SJSA1 (cell line): Measurements from ENCODE around the gene ZNF574. TPM values are rescaled to one million over a fixed set of nuclear protein-coding genes. Genes with fewer than 3 reads are reported as not detected.

Source experiments
- DNase-seq, 2 experiments: peaks; one replicate each; pipeline ENCODE4 v3.0.0-alpha.2; 2015 to 2020; ENCODE audit warnings: low spot score in 2 of 2, low read depth in 1 of 2
- H3K27ac ChIP-seq: fragments of 250-450 bp; sonication (Bioruptor Pico); 2 replicates; pipeline ENCODE4 v1.5.1; 2020; ENCODE audit warnings: mild to moderate bottlenecking, moderate library complexity
- H3K27me3 ChIP-seq: fragments of 250-450 bp; sonication (Bioruptor Pico); replicated peaks from 2 replicates; pipeline ENCODE4 v1.5.1; 2020; ENCODE audit warnings: mild to moderate bottlenecking, moderate library complexity
- H3K36me3 ChIP-seq: fragments of 250-450 bp; sonication (Bioruptor Pico); 2 replicates; pipeline ENCODE4 v1.5.1; 2020; ENCODE audit warnings: mild to moderate bottlenecking
- H3K4me1 ChIP-seq: fragments of 250-450 bp; sonication (Bioruptor Pico); replicated peaks from 2 replicates; pipeline ENCODE4 v1.6.1; 2021; ENCODE audit warnings: mild to moderate bottlenecking
- H3K4me3 ChIP-seq: fragments of 250-450 bp; sonication (Bioruptor Pico); 2 replicates; pipeline ENCODE4 v1.5.1; 2020; ENCODE audit warnings: mild to moderate bottlenecking
- H3K9me3 ChIP-seq: fragments of 250-450 bp; sonication (Bioruptor Pico); replicated peaks from 2 replicates; pipeline ENCODE4 v1.5.1; 2020; ENCODE audit warnings: mild to moderate bottlenecking
- total RNA-seq: library from RNA; depleted of rRNA; stranded (reverse); fragments of >200 nt; shearing (Covaris generic); gene quantifications from 2 replicates; pipeline ENCODE4 v1.2.3, GENCODE V29; 2014; rRNA removed

ZNF574 gene
- total RNA-seq, 1 experiment from 2014 or later = 23.0 TPM

- no peak for DNase-seq
- Histone ChIP-seq H3K27me3 (no peaks in the 10 kb centered on the region), H3K4me3 (no peak overlapping the region), H3K4me1 (peaks cover 16% of the 10 kb centered on the region), H3K36me3 (no peaks in the 10 kb centered on the region), H3K9me3 (no peaks in the 10 kb centered on the region), H3K27ac (no peak overlapping the region)
These were observed 47.0 kb downstream of the ZNF574 start for GRCh38 chr19:42122691-42123607.

GRCh38 chr19:42123765-42124164 is 47.8 kb downstream of the ZNF574 start:
- H3K27ac ChIP-seq = no peak overlapping the region
- no peaks in the 10 kb centered on the region for H3K27me3 ChIP-seq
- no peaks in the 10 kb centered on the region for H3K36me3 ChIP-seq
- no peak overlapping the region for H3K4me3 ChIP-seq
- no peaks in the 10 kb centered on the region for H3K9me3 ChIP-seq
- H3K4me1 ChIP-seq = peaks cover 16% of the 10 kb centered on the region
- DNase-seq = no peak

- Histone ChIP-seq H3K27ac (no peak overlapping the region), H3K9me3 (no peaks in the 10 kb centered on the region), H3K4me1 (peaks cover 21% of the 10 kb centered on the region), H3K27me3 (no peaks in the 10 kb centered on the region), H3K4me3 (no peak overlapping the region), H3K36me3 (no peaks in the 10 kb centered on the region)
- DNase-seq = no peak
These were observed 48.5 kb downstream of the ZNF574 start for GRCh38 chr19:42124386-42124901.

- Histone ChIP-seq H3K27me3 (no peaks in the 10 kb centered on the region), H3K4me3 (no peak overlapping the region), H3K36me3 (no peaks in the 10 kb centered on the region), H3K4me1 (peaks cover 32% of the 10 kb centered on the region), H3K9me3 (no peaks in the 10 kb centered on the region), H3K27ac (no peak overlapping the region)
- no peak for DNase-seq
These were observed 49.6 kb downstream of the ZNF574 start for GRCh38 chr19:42125536-42125935.

GRCh38 chr19:42126574-42126973 is 50.6 kb downstream of the ZNF574 start:
- Histone ChIP-seq H3K27ac (no peak overlapping the region), H3K9me3 (no peaks in the 10 kb centered on the region), H3K36me3 (no peaks in the 10 kb centered on the region), H3K27me3 (no peaks in the 10 kb centered on the region), H3K4me3 (no peak overlapping the region), H3K4me1 (peaks cover 24% of the 10 kb centered on the region)
- no peak for DNase-seq

- Histone ChIP-seq H3K27ac (no peak overlapping the region), H3K4me1 (peaks cover 36% of the 10 kb centered on the region), H3K36me3 (no peaks in the 10 kb centered on the region), H3K27me3 (no peaks in the 10 kb centered on the region), H3K4me3 (no peak overlapping the region), H3K9me3 (no peaks in the 10 kb centered on the region)
- no peak for DNase-seq
These were observed 53.7 kb downstream of the ZNF574 start for GRCh38 chr19:42129399-42130253.

- Histone ChIP-seq H3K27ac (no peak overlapping the region), H3K27me3 (no peaks in the 10 kb centered on the region), H3K4me3 (no peak overlapping the region), H3K4me1 (peaks cover 36% of the 10 kb centered on the region), H3K36me3 (no peaks in the 10 kb centered on the region), H3K9me3 (no peaks in the 10 kb centered on the region)
- no peak for DNase-seq
These were observed 54.2 kb downstream of the ZNF574 start for GRCh38 chr19:42130254-42130573.

Other genes with a start within 250 kb of the ZNF574 start
- not detected in 2 replicates for gene LYPD4, start 231.5 kb upstream of the ZNF574 start, total RNA-seq
- not detected in 2 replicates for gene DMRTC2, start 231.1 kb upstream of the ZNF574 start, total RNA-seq
- gene RPS19, start 215.9 kb upstream of the ZNF574 start, total RNA-seq = 1,363 and 2,314 TPM in 2 replicates
- 0.24 and 0.69 TPM in 2 replicates for gene CD79A, start 198.9 kb upstream of the ZNF574 start, total RNA-seq
- 44.5 and 44.9 TPM in 2 replicates for gene ARHGEF1, start 193.0 kb upstream of the ZNF574 start, total RNA-seq
- gene ERFL, start 147.7 kb upstream of the ZNF574 start, total RNA-seq = not detected in 2 replicates
- gene RABAC1, start 116.8 kb upstream of the ZNF574 start, total RNA-seq = 115 and 161 TPM in 2 replicates
- not detected in 2 replicates for gene ATP1A3, start 81.9 kb upstream of the ZNF574 start, total RNA-seq
- not detected in 2 replicates for gene GRIK5, start 6.0 kb upstream of the ZNF574 start, total RNA-seq
- 0.05 TPM in 1 of 2 replicates, not detected in the other for gene POU2F2, start 56.3 kb downstream of the ZNF574 start, total RNA-seq
- gene DEDD2, start 141.5 kb downstream of the ZNF574 start, total RNA-seq = 15.9 and 16.9 TPM in 2 replicates
- gene ZNF526, start 144.1 kb downstream of the ZNF574 start, total RNA-seq = 5.0 and 10.5 TPM in 2 replicates
- gene GSK3A, start 166.4 kb downstream of the ZNF574 start, total RNA-seq = 23.2 and 26.7 TPM in 2 replicates
- 11.0 and 32.6 TPM in 2 replicates for gene ERF, start 179.0 kb downstream of the ZNF574 start, total RNA-seq
- 13.0 and 21.5 TPM in 2 replicates for gene CIC, start 193.1 kb downstream of the ZNF574 start, total RNA-seq
- 0.55 and 2.5 TPM in 2 replicates for gene PRR19, start 226.0 kb downstream of the ZNF574 start, total RNA-seq
- gene PAFAH1B3, start 226.5 kb downstream of the ZNF574 start, total RNA-seq = 17.9 and 23.0 TPM in 2 replicates
- not detected in 2 replicates for gene TMEM145, start 237.1 kb downstream of the ZNF574 start, total RNA-seq
- 12.1 and 16.1 TPM in 2 replicates for gene MEGF8, start 249.5 kb downstream of the ZNF574 start, total RNA-seq